Trophoblast cell (in vitro differentiated cells and primary cell): ENCODE results near the gene FASTKD1.
"Not testable (repeated sequence)": the region's sequence is repeated elsewhere in the genome, so short reads cannot be mapped to it uniquely, and the experiment has no call there.

Source experiments
- DNase-seq, 2 donors: peaks; one replicate each; pipeline ENCODE4 v3.0.0-alpha.2; 2016
- H2AFZ ChIP-seq: 2 replicates; pipeline ENCODE4 v1.6.1; 2013; ENCODE audit warnings: low read length, moderate library complexity, mild to moderate bottlenecking; ENCODE audit not compliant: insufficient read depth, poor library complexity
- H2AK5ac ChIP-seq: 2 replicates; pipeline ENCODE4 v1.6.1; 2013; ENCODE audit warnings: mild to moderate bottlenecking, low read length
- H2BK120ac ChIP-seq: 2 replicates; pipeline ENCODE4 v1.6.1; 2013; ENCODE audit warnings: low read length, mild to moderate bottlenecking, moderate library complexity; ENCODE audit not compliant: insufficient read depth, poor library complexity
- H2BK12ac ChIP-seq: 2 replicates; pipeline ENCODE4 v1.6.1; 2013; ENCODE audit warnings: mild to moderate bottlenecking, low read length, moderate library complexity
- H2BK5ac ChIP-seq: 2 replicates; pipeline ENCODE4 v1.6.1; 2013; ENCODE audit warnings: low read length, low read depth, moderate library complexity, mild to moderate bottlenecking; ENCODE audit not compliant: poor library complexity
- H3K14ac ChIP-seq: 2 replicates; pipeline ENCODE4 v1.6.1; 2013; ENCODE audit warnings: mild to moderate bottlenecking, low read length
- H3K18ac ChIP-seq: 2 replicates; pipeline ENCODE4 v1.6.1; 2013; ENCODE audit warnings: mild to moderate bottlenecking, low read length
- H3K23ac ChIP-seq: 2 replicates; pipeline ENCODE4 v1.6.1; 2013; ENCODE audit warnings: low read length
- H3K27ac ChIP-seq: 2 replicates; pipeline ENCODE4 v1.5.1; 2013; ENCODE audit warnings: low read depth, mild to moderate bottlenecking, inconsistent platforms, low read length, moderate library complexity
- H3K27me3 ChIP-seq: 2 replicates; pipeline ENCODE4 v1.6.1; 2013; ENCODE audit warnings: inconsistent platforms, mild to moderate bottlenecking, low read length, moderate library complexity; ENCODE audit not compliant: insufficient read depth
- H3K36me3 ChIP-seq, 2 experiments: 1 replicate in 1 of 2; 2 replicates in 1 of 2; pipeline ENCODE4 v1.6.1; 2013; ENCODE audit warnings: low read length in 2 of 2, mild to moderate bottlenecking in 2 of 2, moderate library complexity in 1 of 2; ENCODE audit not compliant: insufficient read depth in 2 of 2, control insufficient read depth in 1 of 2
- H3K4ac ChIP-seq: 2 replicates; pipeline ENCODE4 v1.6.1; 2013; ENCODE audit warnings: low read depth, mild to moderate bottlenecking, low read length, moderate library complexity
- H3K4me1 ChIP-seq, 2 experiments: 1 replicate in 1 of 2; 2 replicates in 1 of 2; pipeline ENCODE4 v1.6.1; 2013; ENCODE audit warnings: low read length in 2 of 2, mild to moderate bottlenecking in 2 of 2, moderate library complexity in 1 of 2; ENCODE audit not compliant: insufficient read depth in 2 of 2, control insufficient read depth in 1 of 2
- H3K4me2 ChIP-seq: 2 replicates; pipeline ENCODE4 v1.6.1; 2013; ENCODE audit warnings: inconsistent platforms, mild to moderate bottlenecking, low read length, moderate library complexity
- H3K4me3 ChIP-seq: 2 replicates; pipeline ENCODE4 v1.5.1; 2013; ENCODE audit warnings: mild to moderate bottlenecking, low read depth, low read length, inconsistent platforms
- H3K79me1 ChIP-seq: one replicate; pipeline ENCODE4 v1.6.1; 2013; ENCODE audit warnings: low read length
- H3K79me2 ChIP-seq: 2 replicates; pipeline ENCODE4 v1.6.1; 2013; ENCODE audit warnings: low read length, mild to moderate bottlenecking; ENCODE audit not compliant: control insufficient read depth, insufficient read depth, poor library complexity
- H3K9ac ChIP-seq: 2 replicates; pipeline ENCODE4 v1.6.1; 2013; ENCODE audit warnings: mild to moderate bottlenecking, low read length
- H3K9me3 ChIP-seq: 2 replicates; pipeline ENCODE4 v1.6.1; 2013; ENCODE audit warnings: low read depth, mild to moderate bottlenecking, control low read depth, inconsistent platforms, low read length; ENCODE audit not compliant: insufficient read depth
- H4K12ac ChIP-seq: 2 replicates; pipeline ENCODE4 v1.6.1; 2013; ENCODE audit warnings: low read depth, mild to moderate bottlenecking, low read length, moderate library complexity
- H4K8ac ChIP-seq: 2 replicates; pipeline ENCODE4 v1.6.1; 2013; ENCODE audit warnings: low read depth, mild to moderate bottlenecking, low read length, moderate library complexity
- H4K91ac ChIP-seq: one replicate; pipeline ENCODE4 v1.6.1; 2013; ENCODE audit warnings: low read depth, mild to moderate bottlenecking, low read length, moderate library complexity
- WGBS: extraction: QIAGEN DNeasy Blood & Tissue Kit; methylation state at CpG from one replicate; pipeline ENCODE4 v1.1.7; 2013; ENCODE audit warnings: missing lambda C conversion rate; ENCODE audit not compliant: insufficient read length, insufficient coverage; ENCODE audit errors: extremely low coverage; 5-methylcytosine and 5-hydroxymethylcytosine counted together

The FASTKD1 gene

GRCh38 chr2:169542433-169542832, 31.2 kb downstream of the FASTKD1 start:
- Histone ChIP-seq H3K18ac (no peak overlapping the region), H3K79me1 (no peaks in the 10 kb centered on the region), H3K79me2 (no peaks in the 10 kb centered on the region), H3K27ac (no peak overlapping the region), H2AFZ (no peak overlapping the region), H2BK5ac (no peak overlapping the region), H3K9me3 (no peaks in the 10 kb centered on the region), H3K4me3 (no peak overlapping the region), H2BK120ac (no peak overlapping the region), H3K9ac (no peak overlapping the region), H3K4ac (no peak overlapping the region), H3K4me1 (no peaks in the 10 kb centered on the region), H4K8ac (no peak overlapping the region), H3K27me3 (no peaks in the 10 kb centered on the region), H3K36me3 (peaks cover 3 to 8% of the 10 kb centered on the region in 2 experiments), H3K4me2 (no peak overlapping the region), H2AK5ac (no peak overlapping the region), H3K23ac (no peak overlapping the region), H4K12ac (no peak overlapping the region), H4K91ac (no peak overlapping the region), H3K14ac (no peak overlapping the region), H2BK12ac (no peak overlapping the region)
- DNase-seq = no peak
- no CpG with 5 or more reads among the region's 3 CpGs for WGBS

- peaks cover 3 to 5% of the 10 kb centered on the region in 2 experiments for H3K36me3 ChIP-seq
- H2AFZ ChIP-seq = no peak overlapping the region
- no peak overlapping the region for H4K8ac ChIP-seq
- no peak overlapping the region for H3K4ac ChIP-seq
- no peaks in the 10 kb centered on the region for H3K4me1 ChIP-seq
- no peak overlapping the region for H2AK5ac ChIP-seq
- H3K18ac ChIP-seq = no peak overlapping the region
- H2BK120ac ChIP-seq = no peak overlapping the region
- no peak overlapping the region for H2BK5ac ChIP-seq
- H3K4me2 ChIP-seq = no peak overlapping the region
- no peak overlapping the region for H2BK12ac ChIP-seq
- H3K79me1 ChIP-seq = no peaks in the 10 kb centered on the region
- H4K91ac ChIP-seq = no peak overlapping the region
- H3K14ac ChIP-seq = no peak overlapping the region
- H3K27me3 ChIP-seq = no peaks in the 10 kb centered on the region
- no peak overlapping the region for H4K12ac ChIP-seq
- no CpG with 5 or more reads among the region's 2 CpGs for WGBS
- H3K9ac ChIP-seq = no peak overlapping the region
- no peaks in the 10 kb centered on the region for H3K9me3 ChIP-seq
- no peak for DNase-seq
- H3K4me3 ChIP-seq = no peak overlapping the region
- no peaks in the 10 kb centered on the region for H3K79me2 ChIP-seq
- H3K27ac ChIP-seq = no peak overlapping the region
- H3K23ac ChIP-seq = no peak overlapping the region
Observed at GRCh38 chr2:169540146-169540545, 33.5 kb downstream of the FASTKD1 start.

GRCh38 chr2:169539460-169539859, 34.2 kb downstream of the FASTKD1 start:
- not testable (repeated sequence) for H3K79me2 ChIP-seq, H3K4me2 ChIP-seq, H3K9me3 ChIP-seq, H4K91ac ChIP-seq, H3K27me3 ChIP-seq, H3K36me3 ChIP-seq, H3K4me1 ChIP-seq, H4K8ac ChIP-seq, H3K18ac ChIP-seq, H3K4ac ChIP-seq, H3K27ac ChIP-seq, H2BK5ac ChIP-seq, H3K23ac ChIP-seq, H3K4me3 ChIP-seq, DNase-seq, H2AK5ac ChIP-seq, H3K14ac ChIP-seq, H3K9ac ChIP-seq, H2AFZ ChIP-seq, H4K12ac ChIP-seq, H3K79me1 ChIP-seq, H2BK120ac ChIP-seq, H2BK12ac ChIP-seq
- WGBS = no CpG with 5 or more reads among the region's 2 CpGs

- H2BK120ac ChIP-seq = no peak overlapping the region
- H3K4me3 ChIP-seq = no peak overlapping the region
- H2BK12ac ChIP-seq = no peak overlapping the region
- H3K79me2 ChIP-seq = no peaks in the 10 kb centered on the region
- no CpG with 5 or more reads among the region's 2 CpGs for WGBS
- H3K27me3 ChIP-seq = no peaks in the 10 kb centered on the region
- H3K36me3 ChIP-seq = peaks cover 0 to 3% of the 10 kb centered on the region in 2 experiments
- H3K4me1 ChIP-seq = no peaks in the 10 kb centered on the region
- no peak overlapping the region for H4K12ac ChIP-seq
- no peaks in the 10 kb centered on the region for H3K9me3 ChIP-seq
- no peak overlapping the region for H3K23ac ChIP-seq
- H3K14ac ChIP-seq = no peak overlapping the region
- H3K4ac ChIP-seq = no peak overlapping the region
- no peak overlapping the region for H3K18ac ChIP-seq
- H2BK5ac ChIP-seq = no peak overlapping the region
- no peak overlapping the region for H3K9ac ChIP-seq
- H4K91ac ChIP-seq = no peak overlapping the region
- H3K79me1 ChIP-seq = no peaks in the 10 kb centered on the region
- H3K27ac ChIP-seq = no peak overlapping the region
- no peak overlapping the region for H3K4me2 ChIP-seq
- H4K8ac ChIP-seq = no peak overlapping the region
- DNase-seq = peak; percentile 64 to 91
- H2AFZ ChIP-seq = no peak overlapping the region
- H2AK5ac ChIP-seq = no peak overlapping the region
Observed at GRCh38 chr2:169528271-169528701, 45.4 kb downstream of the FASTKD1 start.
